A673 (cell line): ENCODE data around the gene TRRAP. TPM values are rescaled to one million over a fixed set of nuclear protein-coding genes. Genes with fewer than 3 reads are reported as not detected.

ENCODE experiments used
- BruUV-seq: library from RNA; stranded (reverse); fragments of 400-500 nt; replicated peaks from 2 replicates; lab custom pipeline; 2021; lab: Mats Ljungman, UMichigan
- CTCF ChIA-PET: fragments of 300-600 bp; sonication (Branson Sonifier 250); formaldehyde crosslinking; loops from one replicate; lab custom pipeline; 2022; ENCODE audit warnings: antibody characterized with exemption; lab: Charles Lee
- POLR2A ChIA-PET: fragments of 300-600 bp; sonication (Branson Sonifier 250); formaldehyde crosslinking; loops from one replicate; lab custom pipeline; 2022; ENCODE audit warnings: antibody characterized with exemption; ENCODE audit not compliant: low non-redundant PET; lab: Charles Lee
- DNase-seq: peaks from one replicate; pipeline ENCODE4 v3.0.0-alpha.2; 2015; ENCODE audit warnings: low spot score
- H3K27ac ChIP-seq: fragments of 200-600 bp; sonication (generic); 2 replicates; pipeline ENCODE4 v1.5.1; 2016; ENCODE audit warnings: mixed run types, low read depth, mild to moderate bottlenecking, mixed read lengths, antibody characterized with exemption, low read length; ENCODE audit not compliant: poor library complexity, severe bottlenecking
- H3K27me3 ChIP-seq: fragments of 200-600 bp; sonication (generic); replicated peaks from 2 replicates; pipeline ENCODE4 v1.6.1; 2017; ENCODE audit warnings: mixed run types, low read depth, mild to moderate bottlenecking, mixed read lengths, antibody characterized with exemption, low read length; ENCODE audit not compliant: insufficient read depth, poor library complexity
- H3K36me3 ChIP-seq: fragments of 200-600 bp; sonication (generic); 2 replicates; pipeline ENCODE4 v1.6.1; 2016; ENCODE audit warnings: mixed run types, mild to moderate bottlenecking, mixed read lengths, antibody characterized with exemption, low read length; ENCODE audit not compliant: insufficient read depth, poor library complexity, severe bottlenecking
- H3K4me1 ChIP-seq: fragments of 200-600 bp; sonication (generic); 2 replicates; pipeline ENCODE4 v1.6.1; 2017; ENCODE audit warnings: mixed run types, mild to moderate bottlenecking, mixed read lengths, antibody characterized with exemption, low read length; ENCODE audit not compliant: insufficient read depth, poor library complexity, severe bottlenecking
- H3K4me3 ChIP-seq: fragments of 200-600 bp; sonication (generic); 2 replicates; pipeline ENCODE4 v1.5.1; 2016; ENCODE audit warnings: low read depth, mixed run types, mild to moderate bottlenecking, mixed read lengths, low read length; ENCODE audit not compliant: poor library complexity, severe bottlenecking
- H3K9me3 ChIP-seq: fragments of 200-600 bp; sonication (generic); 2 replicates; pipeline ENCODE4 v1.6.1; 2016; ENCODE audit warnings: mixed run types, low read depth, mild to moderate bottlenecking, mixed read lengths, antibody characterized with exemption, low read length; ENCODE audit not compliant: poor library complexity, severe bottlenecking
- EZH2 ChIP-seq: fragments of 200-600 bp; sonication (generic); IDR thresholded peaks from 2 replicates; pipeline ENCODE4 v1.6.1; 2017; ENCODE audit warnings: borderline replicate concordance, low read depth, mild to moderate bottlenecking, mixed read lengths, antibody characterized with exemption, low read length; ENCODE audit not compliant: poor library complexity, severe bottlenecking
- intact Hi-C: fragments of 100-400 bp; cut with micrococcal nuclease; formaldehyde crosslinking; loops from one replicate; pipeline ENCODE4 v1.10.0; 2022; ENCODE audit not compliant: unreplicated experiment
- total RNA-seq: library from RNA; stranded (reverse); gene quantifications from 2 replicates; pipeline ENCODE4 v1.2.3, GENCODE V29; 2021
- TF ChIP-seq, protein P1 (sequence below): fragments of 300-800, 200-600 bp; sonication (generic); conservative IDR thresholded peaks from 2 replicates; pipeline ENCODE4 v1.5.1; 2017; ENCODE audit warnings: low read depth, mild to moderate bottlenecking, antibody characterized with exemption, low read length, moderate library complexity, mixed read lengths

Gene TRRAP
- total RNA-seq, 1 experiment from 2014 or later: 50.2 TPM

DNA sequence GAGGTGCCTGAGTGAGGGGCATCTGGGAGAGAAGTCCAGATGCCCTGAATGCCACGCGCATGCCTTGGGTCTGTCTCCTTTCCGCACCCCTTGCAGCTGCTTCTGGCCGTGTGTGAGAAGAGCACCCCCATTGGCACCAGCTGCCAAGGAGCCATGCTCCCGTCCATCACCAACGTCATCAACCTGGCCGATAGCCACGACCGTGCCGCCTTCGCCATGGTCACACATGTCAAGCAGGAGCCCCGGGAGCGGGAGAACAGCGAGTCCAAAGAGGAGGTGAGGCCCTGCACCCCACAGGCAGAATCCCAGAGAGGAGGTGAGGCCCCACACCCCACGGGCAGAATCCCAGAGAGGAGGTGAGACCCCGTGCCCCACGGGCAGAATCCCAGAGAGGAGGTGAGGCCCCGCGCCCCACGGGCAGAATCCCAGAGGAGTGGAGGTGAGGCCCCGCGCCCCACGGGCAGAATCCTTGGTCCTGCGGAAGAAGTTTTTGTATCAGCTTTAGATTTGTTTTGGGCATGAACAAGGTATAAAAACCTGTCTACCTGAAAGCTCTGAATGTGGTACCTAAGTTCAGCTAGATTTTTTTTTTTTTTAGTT, 91.8 kb downstream of the TRRAP start:
- Histone ChIP-seq H3K36me3 (peaks cover 87% of the 10 kb centered on the region), H3K4me3 (no peak overlapping the region), H3K4me1 (no peaks in the 10 kb centered on the region), H3K9me3 (no peaks in the 10 kb centered on the region), H3K27ac (no peak overlapping the region), H3K27me3 (no peaks in the 10 kb centered on the region)
- ChIA-PET POLR2A (no interaction called here), CTCF (no interaction called here)
- no peak for DNase-seq
- no TSS peak for BruUV-seq
- TF ChIP-seq, protein P1, sequence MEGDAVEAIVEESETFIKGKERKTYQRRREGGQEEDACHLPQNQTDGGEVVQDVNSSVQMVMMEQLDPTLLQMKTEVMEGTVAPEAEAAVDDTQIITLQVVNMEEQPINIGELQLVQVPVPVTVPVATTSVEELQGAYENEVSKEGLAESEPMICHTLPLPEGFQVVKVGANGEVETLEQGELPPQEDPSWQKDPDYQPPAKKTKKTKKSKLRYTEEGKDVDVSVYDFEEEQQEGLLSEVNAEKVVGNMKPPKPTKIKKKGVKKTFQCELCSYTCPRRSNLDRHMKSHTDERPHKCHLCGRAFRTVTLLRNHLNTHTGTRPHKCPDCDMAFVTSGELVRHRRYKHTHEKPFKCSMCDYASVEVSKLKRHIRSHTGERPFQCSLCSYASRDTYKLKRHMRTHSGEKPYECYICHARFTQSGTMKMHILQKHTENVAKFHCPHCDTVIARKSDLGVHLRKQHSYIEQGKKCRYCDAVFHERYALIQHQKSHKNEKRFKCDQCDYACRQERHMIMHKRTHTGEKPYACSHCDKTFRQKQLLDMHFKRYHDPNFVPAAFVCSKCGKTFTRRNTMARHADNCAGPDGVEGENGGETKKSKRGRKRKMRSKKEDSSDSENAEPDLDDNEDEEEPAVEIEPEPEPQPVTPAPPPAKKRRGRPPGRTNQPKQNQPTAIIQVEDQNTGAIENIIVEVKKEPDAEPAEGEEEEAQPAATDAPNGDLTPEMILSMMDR: no peak
- TF ChIP-seq EZH2: no peak
- intact Hi-C loops: no loop called here

DNA sequence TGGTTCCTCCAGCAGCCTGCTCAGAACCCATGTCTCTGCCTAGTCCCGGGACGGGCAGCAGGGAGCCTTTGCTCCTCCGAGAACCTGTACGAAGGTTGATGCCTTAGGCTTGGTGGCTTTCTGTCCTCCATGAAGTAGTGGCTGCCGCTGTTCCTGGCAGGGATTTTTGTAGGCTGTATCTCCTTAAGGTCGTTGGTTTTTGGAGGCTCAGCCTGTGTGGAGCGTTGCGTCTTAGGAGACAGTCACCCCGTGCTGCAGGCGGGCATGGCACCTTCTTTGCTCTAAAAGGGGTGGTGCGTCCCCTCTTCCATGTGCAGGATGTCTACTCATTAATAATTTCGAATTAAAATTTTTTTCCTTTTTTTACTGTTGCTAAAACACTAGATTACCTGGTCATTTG, 92.5 kb downstream of the TRRAP start:
- BruUV-seq: no TSS peak
- POLR2A ChIA-PET: no interaction called here

DNA sequence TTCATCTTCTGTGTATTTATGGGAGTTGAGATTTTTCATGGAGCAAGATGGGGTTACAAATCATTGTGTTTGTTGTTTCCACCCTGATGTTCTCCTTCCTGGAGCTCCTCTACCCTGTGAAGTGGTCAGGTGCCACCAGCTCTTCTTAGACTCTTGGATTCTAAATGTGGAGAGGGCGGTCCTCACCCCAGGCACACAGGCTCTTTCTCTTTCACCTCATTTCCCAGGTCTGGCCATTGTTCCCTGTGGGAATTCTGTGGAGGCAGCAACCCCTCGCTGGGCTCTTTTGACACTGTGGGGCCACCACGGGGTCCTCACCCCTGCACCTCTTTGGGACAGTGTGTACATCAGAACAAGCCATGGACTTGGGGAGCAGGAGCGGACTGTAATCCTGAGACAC, 95.9 kb downstream of the TRRAP start:
- no peak for DNase-seq
- TF ChIP-seq EZH2: no peak
- TF ChIP-seq, protein P1: no peak
- CTCF ChIA-PET: no interaction called here
- no TSS peak for BruUV-seq
- POLR2A ChIA-PET: no interaction called here
- no peaks in the 10 kb centered on the region for H3K27me3 ChIP-seq
- H3K9me3 ChIP-seq: no peaks in the 10 kb centered on the region
- H3K27ac ChIP-seq: no peak overlapping the region
- peaks cover 84% of the 10 kb centered on the region for H3K36me3 ChIP-seq
- no peaks in the 10 kb centered on the region for H3K4me1 ChIP-seq
- intact Hi-C loops: no loop called here
- no peak overlapping the region for H3K4me3 ChIP-seq

More for the DNA sequence above, 92.5 kb downstream of the TRRAP start:
- Histone ChIP-seq H3K4me1 (no peaks in the 10 kb centered on the region), H3K4me3 (no peak overlapping the region), H3K27ac (no peak overlapping the region), H3K27me3 (no peaks in the 10 kb centered on the region), H3K9me3 (no peaks in the 10 kb centered on the region), H3K36me3 (peaks cover 83% of the 10 kb centered on the region)
- intact Hi-C loops: no loop called here
- TF ChIP-seq, protein P1: no peak
- no peak for TF ChIP-seq EZH2
- DNase-seq: no peak
- CTCF ChIA-PET: no interaction called here
